Panc1 (cell line): Measurements from ENCODE around the gene PTX4.

Experiments used
- CTCF ChIP-seq: fragments of 450-650 bp; IDR thresholded peaks from 2 replicates; pipeline ENCODE4 v1.5.1; 2017; ENCODE audit warnings: mild to moderate bottlenecking
- REST ChIP-seq, 2 experiments: IDR thresholded peaks; 2 replicates each; pipeline ENCODE4 v1.6.1; 2011 to 2012; ENCODE audit warnings: low read depth in 2 of 2, control low read depth in 1 of 2, low read length in 1 of 2, mild to moderate bottlenecking in 1 of 2, moderate library complexity in 1 of 2; ENCODE audit not compliant: insufficient read depth in 1 of 2

- TF ChIP-seq CTCF (no peak), REST (IDR thresholded peaks at IDR 0.05; ENCODE audit: insufficient read depth in 1 of 2, low read depth in 2 of 2, low read length in 1 of 2) (no peak)
Measured at GRCh38 chr16:1527836-1528811, 39.4 kb upstream of the PTX4 start.
